IPS DF 4.7 (cell line): ENCODE results near the gene MAP7D2.

Experiments
- DNase-seq: peaks from one replicate; pipeline ENCODE4 v3.0.0-alpha.2; 2013; ENCODE audit warnings: low spot score; ENCODE audit errors: extremely low read depth

MAP7D2 gene

DNA sequence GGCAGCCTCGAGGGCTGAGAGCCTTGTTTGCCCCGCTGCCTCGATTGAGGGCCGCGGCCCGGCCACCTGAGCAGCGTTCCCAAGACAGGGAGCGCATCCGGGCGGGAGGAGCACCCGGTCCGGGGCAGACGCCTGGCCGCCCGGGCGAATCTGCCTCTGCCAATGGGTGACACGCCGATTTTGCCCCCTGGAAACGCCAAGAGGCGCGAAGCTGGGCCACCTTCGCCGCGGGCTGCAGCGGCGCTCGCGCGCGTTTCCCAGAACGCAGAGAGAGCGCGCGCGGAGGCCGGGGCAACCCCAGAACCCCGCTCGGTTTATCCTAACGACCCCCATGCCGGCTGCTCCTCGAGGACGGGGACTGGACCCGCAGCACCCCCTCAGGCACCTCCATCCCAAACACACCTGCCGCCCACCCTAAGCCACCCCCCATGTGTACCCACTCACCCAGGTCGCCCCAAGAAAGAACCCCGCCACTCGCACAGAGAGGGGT lies 575 bp downstream of the MAP7D2 start:
- no peak for DNase-seq

DNA sequence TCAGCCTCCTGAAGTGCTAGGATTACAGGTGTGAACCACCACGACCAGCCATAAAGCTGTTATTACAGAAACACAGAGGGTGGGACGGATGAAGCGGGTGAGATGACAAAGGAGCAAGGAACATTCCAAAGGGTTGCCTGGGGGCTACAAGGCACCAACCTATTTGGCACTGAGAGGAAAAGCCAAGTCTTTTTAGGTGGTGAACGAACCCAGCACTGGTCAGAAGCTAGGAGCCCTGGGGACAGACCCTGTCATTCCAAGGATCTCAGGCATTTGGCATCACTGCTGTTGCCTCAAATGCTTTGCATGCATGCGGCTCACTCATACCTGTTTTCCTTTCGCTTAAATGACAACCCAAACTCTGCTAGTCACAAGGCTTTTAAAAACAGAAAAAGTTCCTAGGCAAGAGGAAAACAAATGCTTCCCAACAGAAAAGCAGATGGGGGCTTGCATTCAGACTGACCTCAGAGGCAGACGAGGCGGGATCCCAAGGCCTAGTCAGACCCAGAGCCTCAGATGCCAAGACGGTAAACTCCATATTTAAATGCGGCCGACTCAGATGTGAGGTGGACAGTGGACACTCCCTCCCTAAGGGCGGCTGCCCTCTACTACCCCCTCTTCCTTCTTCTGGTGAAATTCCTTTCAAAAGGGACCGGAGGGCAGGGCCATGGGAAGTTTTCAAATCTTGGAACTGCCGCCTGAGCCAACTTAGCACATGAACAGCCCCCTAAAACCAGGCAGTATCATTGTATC lies 4.5 kb downstream of the MAP7D2 start:
- no peak for DNase-seq

DNA sequence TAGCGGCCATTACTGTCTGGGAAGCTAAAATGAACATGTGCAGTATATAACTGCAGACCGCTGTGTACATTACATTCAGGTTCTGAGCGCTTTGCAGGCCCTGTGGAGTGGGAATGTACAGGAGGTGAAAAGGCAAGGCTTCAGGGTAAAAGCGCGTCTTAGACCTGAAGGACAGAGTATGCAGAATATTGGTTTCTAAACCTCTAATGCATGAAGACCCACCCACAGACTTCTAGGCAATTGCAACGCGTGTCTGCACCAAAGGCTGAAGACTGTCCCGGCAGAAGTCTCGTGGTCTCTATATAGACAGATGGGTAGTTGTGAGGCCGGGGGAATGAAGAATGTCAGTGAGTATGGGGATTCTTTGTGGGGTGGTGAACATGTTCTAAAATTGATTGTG lies 5.4 kb downstream of the MAP7D2 start:
- DNase-seq: no peak

DNA sequence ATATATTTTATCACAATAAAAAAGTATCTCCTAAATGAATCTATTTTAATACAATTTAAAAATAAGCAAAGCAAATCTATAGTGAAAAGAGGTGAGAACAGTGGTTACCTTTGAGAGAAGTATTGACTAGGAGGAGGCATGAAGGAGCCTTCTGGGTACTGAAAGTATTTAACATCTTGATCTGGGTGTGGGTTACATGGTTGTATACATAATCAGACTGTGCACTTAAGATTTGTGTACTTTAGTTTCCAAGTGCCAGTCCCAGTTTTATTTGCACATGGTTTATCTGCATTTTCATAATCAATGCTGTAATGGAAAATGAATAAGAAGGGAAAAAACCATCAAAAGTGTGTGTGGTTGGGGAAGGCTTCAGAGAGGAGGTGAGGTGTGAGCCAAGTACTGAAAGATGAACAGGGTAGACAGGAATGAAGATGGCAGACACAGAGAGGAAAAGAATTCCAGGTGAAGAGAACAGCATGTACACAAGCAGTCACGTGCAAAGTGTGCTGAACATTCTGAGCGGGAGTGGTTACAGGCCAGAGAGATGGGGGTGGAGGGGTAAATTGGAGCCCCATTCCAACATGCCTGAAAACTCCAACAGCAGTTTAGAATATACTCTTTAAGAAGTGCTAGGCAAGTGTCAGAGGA lies 14.6 kb downstream of the MAP7D2 start:
- DNase-seq: no peak

DNA sequence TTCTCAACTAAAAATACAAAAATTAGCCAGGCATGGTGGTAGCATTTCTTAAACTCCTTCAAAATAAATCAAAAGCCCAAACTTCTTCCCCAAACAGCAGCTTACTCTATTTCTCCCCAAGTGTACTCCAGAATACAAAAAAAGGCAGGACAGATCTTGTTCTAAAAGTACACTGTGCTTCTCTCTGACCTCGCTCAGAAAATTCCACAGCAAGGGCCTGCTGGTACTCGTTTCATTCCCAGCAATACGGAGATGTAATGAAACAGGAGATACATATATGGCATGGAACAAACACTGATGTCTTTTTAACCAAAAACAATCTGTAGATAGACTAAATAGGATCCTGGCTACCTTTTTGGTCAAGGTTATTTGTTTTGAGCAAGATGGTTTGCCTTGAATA lies 25.2 kb downstream of the MAP7D2 start:
- no peak for DNase-seq

DNA sequence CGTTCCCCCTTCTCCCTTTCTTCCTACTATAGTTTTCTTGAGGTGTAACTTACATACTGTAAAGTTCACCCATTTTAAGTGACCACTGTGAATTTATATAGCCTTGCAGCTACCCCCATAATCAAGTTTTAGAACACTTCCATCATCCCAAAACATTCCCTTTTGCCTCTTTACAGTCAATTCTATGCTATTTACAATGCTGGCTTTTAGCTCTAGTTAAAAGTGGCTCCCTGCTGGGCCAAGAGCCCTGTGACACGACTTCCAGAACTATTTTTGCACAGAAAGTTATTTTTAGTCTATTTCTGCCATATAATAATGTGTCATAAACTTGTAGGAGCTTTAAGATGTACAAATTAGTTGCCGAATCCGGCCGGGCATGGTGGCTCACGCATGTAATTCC lies 26.9 kb downstream of the MAP7D2 start:
- DNase-seq: no peak

DNA sequence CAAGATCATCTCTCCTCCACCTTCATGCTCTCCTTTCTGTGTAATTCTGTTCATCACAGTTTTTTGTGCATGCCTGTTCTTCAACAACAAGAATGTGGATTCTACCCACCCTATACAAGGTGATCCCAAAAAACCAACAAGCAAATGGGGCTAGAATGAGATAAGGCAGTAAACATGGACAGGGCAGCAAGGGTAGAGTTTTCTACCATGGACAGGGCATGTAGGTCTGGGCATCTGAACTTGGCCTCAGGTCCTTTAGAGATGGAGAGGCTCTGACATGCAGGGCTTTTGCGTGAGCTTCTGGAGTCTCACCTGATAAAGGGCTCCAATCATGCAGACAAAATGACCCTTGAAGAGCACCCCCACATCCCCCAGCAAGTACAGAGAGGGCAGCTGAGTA lies 36.4 kb downstream of the MAP7D2 start:
- no peak for DNase-seq

DNA sequence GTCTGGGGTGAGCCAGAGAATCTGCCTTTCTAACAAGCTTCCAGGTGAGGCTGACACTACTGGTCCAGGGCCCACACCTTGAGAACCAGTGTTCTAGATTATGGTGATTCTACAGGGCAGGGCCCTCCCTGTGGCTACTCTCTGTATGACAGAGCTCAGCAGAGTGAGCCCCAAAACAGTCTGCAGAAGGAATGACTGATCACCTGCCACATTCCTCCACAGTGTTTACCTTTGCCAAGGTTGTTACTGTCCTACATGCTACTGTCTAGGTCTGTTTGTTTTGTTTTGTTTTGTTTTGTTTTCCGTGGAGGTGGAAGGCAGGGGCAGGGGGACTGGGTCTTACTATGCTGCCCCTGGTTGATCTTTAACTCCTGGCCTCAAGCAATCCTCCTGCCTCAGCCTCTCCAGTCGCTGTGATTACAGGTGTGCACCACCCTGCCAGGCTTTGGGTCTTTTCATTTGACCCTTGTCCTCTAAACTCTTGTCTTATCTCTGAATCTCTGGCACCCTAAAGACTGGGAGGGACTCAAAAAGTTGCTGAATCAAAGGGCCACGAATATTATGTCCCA lies 45.1 kb downstream of the MAP7D2 start:
- no peak for DNase-seq

DNA sequence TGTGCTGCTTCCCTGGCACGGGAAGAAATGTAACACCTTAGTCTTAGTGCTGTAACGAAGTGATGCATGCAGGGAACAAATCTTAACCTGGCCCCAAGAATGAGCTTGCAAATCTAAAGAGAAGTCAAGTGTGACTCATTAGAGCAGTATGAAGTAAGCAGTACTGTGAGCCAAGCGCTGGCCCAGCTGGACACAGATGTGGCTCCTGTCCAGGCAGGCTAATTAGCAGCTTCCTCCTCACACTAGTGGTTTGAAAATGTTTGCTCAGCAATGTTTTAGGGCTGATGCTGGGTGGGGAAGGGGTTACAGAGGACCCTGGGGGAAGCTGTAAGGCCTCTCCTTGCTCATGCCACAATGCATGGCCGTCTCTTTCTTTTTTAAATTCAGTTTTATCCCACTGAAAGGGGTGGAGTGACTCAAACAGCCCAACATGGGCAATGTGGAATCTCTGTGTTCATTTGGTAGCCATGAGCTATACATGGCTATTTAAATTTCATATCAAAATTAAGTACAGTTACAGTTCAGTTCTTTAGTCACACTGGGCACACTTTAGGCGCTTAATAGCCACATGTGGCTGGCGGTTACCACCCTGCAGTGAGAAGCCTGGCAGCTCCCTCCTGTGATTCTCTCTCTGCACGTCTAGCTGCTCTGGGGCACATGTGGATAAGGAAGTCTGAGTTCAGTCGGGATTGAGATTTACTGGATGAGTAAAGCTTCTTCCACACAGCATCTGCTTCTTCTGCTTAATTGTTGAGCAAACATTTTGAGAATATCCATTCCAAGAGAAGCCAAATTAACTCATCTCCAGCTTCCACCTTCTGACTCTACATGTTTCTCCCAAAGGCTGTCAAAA lies 48.8 kb downstream of the MAP7D2 start:
- no peak for DNase-seq

DNA sequence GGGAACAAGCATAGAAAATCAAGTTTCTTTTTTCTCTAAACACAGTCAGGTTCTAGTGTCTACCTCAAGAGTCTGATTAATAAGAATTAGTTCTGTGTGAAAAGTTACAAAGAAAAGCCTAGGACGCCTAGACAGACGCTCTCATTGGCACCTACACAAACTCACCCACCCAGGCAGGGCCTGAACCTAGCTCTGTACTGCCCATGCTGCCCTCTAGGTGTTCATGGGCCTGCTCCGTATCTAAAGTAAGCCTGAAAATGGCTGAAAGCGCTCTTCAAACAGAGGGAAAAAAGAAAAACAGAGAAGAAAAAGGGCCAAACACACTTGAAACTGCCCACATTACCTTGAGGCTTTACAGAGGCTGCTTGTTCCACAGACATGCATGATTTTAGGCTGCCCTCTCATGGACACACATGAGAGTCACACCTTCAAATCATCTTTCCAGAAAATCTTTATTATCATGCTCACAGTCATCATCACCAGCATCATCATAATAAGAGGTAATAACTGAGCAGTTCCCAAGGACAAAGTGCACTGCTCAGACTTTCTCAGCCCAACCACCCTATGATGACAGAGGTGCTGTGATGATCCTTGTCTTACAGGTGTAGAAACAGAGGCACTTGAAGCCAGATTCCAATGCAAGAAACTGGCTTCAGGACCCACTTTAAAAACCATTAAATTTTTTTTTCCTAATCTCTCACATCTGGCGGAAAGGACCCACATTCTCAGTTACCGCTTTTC lies 49.6 kb downstream of the MAP7D2 start:
- no peak for DNase-seq

DNA sequence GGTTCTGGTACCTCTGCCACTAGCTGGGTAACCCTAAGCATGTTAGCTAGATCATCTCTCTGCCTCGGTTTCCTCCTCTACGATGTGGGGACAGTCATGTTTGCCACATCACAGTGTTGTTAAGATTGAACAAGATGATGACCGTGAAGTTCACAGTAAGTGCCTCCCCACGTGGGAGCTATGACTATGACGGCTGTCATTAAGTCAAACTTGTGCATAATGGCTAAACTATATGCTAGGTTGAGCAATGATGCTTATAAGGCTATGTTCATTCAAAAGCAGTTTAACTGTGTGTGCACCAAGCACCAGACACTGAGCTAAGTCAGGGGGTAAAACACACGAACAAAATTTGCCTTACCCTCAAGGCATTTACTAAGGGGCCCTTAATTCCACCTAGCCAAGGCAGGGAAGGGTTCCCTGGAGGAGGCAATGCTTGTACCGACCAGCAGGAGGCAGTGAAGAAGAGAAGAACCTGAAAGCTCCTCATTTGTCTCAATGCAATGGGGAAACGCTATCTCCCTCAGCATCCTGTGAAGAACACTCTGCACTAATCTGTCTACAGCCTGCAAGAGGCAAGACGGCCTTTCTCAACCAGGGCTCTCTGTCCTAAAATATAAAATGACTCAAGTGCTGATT lies 52.9 kb downstream of the MAP7D2 start:
- no peak for DNase-seq

DNA sequence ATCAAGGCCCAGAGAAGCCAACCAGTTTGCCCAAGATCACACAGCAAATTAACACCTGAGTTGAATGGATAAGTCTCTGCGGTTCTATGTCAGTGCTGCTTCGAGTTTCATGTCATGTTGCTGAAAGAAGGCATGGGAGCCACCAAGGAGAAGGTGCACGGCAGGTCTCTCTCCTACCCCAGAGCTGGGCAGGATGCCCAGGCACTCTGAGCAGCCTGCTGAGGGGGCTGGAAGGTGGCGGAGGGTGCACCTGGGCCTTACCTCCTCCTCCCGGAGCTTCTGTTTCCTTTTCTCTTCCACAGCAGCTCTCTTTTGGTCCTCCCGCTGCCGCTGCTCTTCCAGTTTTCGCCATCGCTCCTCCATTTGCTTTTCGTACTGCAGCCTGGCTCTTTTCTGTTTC lies 53.6 kb downstream of the MAP7D2 start:
- DNase-seq: no peak

DNA sequence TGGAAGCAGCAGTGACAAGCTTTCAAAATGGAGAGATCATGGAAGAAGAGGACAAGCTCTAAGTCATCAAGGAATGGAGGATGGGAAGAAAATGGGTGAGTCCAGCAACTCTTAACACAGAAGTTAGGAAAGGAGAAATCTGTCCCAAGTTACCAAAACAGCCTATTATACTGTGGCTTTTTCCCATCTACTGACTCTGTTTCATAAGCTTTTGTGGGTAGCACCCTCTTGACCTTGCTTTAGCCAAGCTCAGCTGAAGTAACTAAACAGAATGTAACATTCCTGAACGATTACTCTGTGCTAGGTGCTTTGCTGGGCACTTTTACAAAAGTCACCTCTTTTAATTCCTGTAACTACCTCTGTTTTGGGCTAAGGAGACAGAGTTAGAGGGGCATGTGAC lies 54.9 kb downstream of the MAP7D2 start:
- no peak for DNase-seq

DNA sequence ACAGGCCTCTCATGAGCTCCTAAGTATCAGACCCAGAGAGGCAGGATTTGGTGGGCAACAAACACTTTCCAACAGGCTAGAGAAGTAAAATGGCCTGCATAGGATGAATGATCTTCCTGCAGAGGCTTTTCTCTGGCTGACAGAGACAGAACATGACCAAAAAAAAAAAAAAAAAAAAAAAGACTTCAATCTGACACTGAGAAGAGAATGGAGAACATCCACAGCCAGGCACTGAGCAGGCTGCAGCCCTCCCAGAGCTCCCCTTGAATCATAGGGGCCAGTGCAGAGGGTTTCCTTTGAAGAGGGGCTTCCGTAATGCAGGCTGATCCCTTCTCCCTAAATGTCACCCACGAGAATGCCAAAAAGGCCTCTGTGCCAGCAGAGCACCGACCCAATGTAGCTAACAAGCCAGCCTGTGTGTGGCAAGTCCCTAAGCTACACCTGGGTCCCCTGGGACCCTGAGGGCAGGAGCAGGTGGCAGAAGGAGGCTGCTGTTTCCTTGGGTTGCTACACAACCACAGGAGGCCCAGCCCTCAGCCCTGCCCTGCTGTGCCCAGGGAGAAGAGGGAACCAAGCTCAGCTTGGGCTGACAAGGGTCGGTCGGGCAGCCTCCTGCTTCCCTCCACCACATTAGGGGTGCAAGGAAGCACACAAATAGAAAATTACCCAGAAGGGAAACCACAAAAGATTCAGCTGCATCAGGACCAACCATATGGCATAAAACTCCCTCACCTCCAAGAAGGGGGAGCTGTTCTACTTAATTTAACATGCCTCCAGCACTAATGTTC lies 55.6 kb downstream of the MAP7D2 start:
- DNase-seq: no peak

DNA sequence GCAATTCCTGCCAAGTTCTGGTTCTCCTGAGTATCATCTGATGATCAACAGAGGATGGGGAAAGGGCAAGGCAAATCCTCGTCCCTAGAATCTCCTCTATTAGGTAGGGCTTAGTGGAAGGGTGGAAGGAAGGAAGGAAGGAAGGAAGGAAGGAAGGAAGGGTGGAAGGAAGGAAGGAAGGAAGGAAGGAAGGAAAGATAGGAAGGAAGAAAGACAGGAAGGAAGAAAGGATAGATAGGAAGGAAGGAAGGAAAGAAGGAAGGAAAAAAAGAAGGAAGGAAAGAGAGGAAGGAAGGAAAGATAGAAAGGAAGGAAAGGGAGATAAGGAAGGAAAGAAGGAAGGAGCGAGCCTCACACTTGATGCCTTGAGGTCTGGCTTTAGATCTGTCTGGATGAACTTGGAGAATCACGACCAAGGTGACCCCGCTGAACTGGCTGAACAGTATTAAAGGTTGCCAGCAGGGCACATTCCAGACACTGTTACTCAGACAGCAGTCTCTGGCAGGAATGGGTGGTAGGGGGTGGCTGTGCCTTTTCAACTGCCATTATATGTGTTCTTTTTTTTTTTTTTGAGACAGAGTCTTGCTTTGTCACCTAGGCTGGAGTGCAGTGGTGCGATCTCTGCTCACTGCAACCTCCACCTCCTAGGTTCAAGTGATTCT lies 57.1 kb downstream of the MAP7D2 start:
- no peak for DNase-seq

DNA sequence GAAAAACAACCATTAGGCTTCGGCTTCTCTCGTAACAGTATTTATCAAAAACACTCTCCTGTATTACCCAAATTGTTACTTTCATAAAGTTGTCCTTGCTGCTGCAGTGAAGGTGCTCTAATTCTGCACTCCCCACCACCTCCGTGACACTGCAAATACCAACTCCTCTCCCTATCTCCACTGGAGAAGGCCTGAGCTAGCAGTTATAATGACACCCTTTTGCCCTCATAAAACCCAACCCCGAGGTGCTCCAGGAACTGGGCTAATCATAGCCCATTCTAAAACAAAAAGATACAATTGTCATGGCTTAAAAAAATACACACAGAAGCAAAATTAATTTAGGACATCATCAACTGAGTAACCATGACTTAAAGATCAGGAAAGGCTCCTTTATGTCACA lies 59.2 kb downstream of the MAP7D2 start:
- DNase-seq: no peak

DNA sequence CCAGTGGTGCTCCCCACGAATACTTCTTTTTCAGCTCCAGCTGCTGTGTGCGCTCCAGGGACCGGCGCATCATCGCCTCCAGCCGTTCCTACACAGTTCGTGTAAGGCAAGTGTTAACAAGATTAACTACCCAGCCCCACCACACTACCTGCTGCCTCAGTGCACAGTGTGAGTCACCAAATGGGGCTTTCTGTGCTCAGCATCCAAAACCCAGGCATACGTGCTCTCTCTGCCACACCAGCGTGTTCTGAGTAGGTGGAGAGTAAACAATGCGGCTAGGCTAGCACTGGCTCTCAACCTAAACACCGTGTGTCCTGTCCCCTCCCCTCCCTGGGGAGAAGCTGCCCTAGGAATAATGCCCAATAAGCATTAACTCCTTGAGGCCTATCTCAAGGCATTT lies 60.0 kb downstream of the MAP7D2 start:
- no peak for DNase-seq

DNA sequence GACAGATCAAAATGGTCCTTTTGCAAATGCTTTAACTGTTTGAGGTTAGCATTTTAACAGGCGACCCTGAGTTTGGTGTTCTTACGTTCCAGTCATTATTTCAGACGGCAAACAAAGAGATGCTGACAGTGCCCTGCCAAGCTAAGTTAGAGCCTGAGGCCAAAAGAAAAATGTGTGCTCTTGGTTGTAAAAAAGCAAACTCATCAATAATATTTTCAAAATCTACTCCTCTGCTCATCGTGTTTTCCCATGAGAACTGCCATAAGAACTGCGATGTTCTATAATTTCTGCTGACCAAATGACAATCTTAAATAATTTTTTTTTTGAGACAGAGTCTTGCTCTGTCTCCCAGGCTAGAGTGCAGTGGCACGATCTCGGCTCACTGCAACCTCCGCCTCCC lies 63.2 kb downstream of the MAP7D2 start:
- DNase-seq: no peak

DNA sequence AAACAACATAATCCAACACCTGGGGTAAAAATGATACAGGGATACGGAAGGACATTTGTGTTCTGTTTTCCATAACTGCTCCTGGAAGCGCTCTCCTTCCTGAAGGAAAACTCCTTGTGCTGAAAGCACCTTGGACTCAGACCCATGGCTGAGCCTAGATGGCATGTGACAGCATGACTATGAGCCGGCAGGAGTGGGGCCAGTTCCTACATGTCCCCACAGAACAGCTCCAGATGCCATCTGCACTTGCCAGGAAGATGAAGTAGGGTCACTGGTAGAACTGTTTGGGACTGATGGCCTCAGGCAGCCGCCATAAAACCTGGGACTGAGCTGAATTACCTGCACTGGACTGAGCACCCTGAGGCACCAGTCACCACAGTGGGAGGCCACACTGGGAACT lies 69.8 kb downstream of the MAP7D2 start:
- DNase-seq: no peak
